NCI-H524 (cell line): Measurements from ENCODE around the gene TNFRSF8.

ENCODE experiments used
- DNase-seq, 2 experiments: peaks; one replicate each; lab custom pipeline; 2025; lab: John Stamatoyannopoulos, UW

TNFRSF8 gene

GRCh38 chr1:12157366-12158231 lies 94.5 kb downstream of the TNFRSF8 start:
- DNase-seq, result no peak

GRCh38 chr1:12158357-12159092 lies 95.4 kb downstream of the TNFRSF8 start:
- no peak for DNase-seq

- DNase-seq, result no peak
Observed at GRCh38 chr1:12159816-12160215, 96.7 kb downstream of the TNFRSF8 start.

- no peak for DNase-seq
Observed at GRCh38 chr1:12161324-12161661, 98.2 kb downstream of the TNFRSF8 start.

GRCh38 chr1:12161662-12162458 lies 98.8 kb downstream of the TNFRSF8 start:
- DNase-seq, result no peak

GRCh38 chr1:12162459-12163137 lies 99.5 kb downstream of the TNFRSF8 start:
- DNase-seq, result no peak

- DNase-seq, result no peak
Observed at GRCh38 chr1:12163210-12163609, 100.1 kb downstream of the TNFRSF8 start.

- no peak for DNase-seq
Observed at GRCh38 chr1:12164210-12164609, 101.1 kb downstream of the TNFRSF8 start.

GRCh38 chr1:12165342-12165741 lies 102.2 kb downstream of the TNFRSF8 start:
- DNase-seq, result no peak

GRCh38 chr1:12166834-12167492 lies 103.9 kb downstream of the TNFRSF8 start, which contains the start of gene TNFRSF1B:
Gene TNFRSF1B, plus strand, starts transcription at chr1:12166991. Its CDS starts 101 bp downstream, at chr1:12167092.
- DNase-seq, result peak in 1 of 2 experiments; percentile 13

GRCh38 chr1:12167493-12168429 lies 104.7 kb downstream of the TNFRSF8 start:
- DNase-seq, result no peak

- no peak for DNase-seq
Observed at GRCh38 chr1:12168451-12169160, 105.5 kb downstream of the TNFRSF8 start.

- DNase-seq, result no peak
Observed at GRCh38 chr1:12169442-12170135, 106.5 kb downstream of the TNFRSF8 start.

GRCh38 chr1:12170263-12170671 lies 107.2 kb downstream of the TNFRSF8 start:
- DNase-seq, result no peak

- no peak for DNase-seq
Observed at GRCh38 chr1:12171206-12172041, 108.3 kb downstream of the TNFRSF8 start.

GRCh38 chr1:12172042-12172851 lies 109.1 kb downstream of the TNFRSF8 start:
- no peak for DNase-seq

GRCh38 chr1:12173041-12173509 lies 110.0 kb downstream of the TNFRSF8 start:
- DNase-seq, result no peak
